ENCODE data around the gene IGSF6.
A peak's percentile ranks its signal among the peaks of the same experiment; 100 is the strongest.
"Not testable (repeated sequence)": the region's sequence is repeated elsewhere in the genome, so short reads cannot be mapped to it uniquely, and the experiment has no call there.

Gene IGSF6

DNA sequence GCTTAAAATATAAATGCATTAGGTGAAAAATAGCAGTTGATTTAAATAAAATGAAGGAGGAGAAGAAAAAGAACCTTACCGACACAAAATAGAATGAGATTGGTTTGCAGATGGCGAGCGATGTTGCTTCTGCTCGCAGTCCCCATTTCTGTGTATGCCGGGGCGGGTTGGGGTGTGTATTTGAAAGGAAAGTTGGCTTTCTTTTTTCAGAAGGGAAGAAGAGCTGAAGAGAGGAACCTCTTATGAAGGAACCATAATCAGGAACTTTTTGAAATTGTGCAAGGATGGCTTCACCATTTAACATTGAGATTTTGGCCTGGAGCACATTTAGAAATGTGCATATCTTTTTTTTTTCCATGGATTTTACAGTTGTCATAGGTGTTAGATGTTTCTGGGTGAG lies at the start of gene IGSF6:
Gene IGSF6 (minus strand): TSS at position 156 of the 400 bp plus-strand sequence. CDS start 10 bp downstream, at position 146.
- DNase-seq, result no peak

- DNase-seq, result no peak
Measured at GRCh38 chr16:21701271-21701670, 48.9 kb upstream of the IGSF6 start.

- no peak for DNase-seq
Measured at GRCh38 chr16:21698169-21699032, 46.0 kb upstream of the IGSF6 start.

GRCh38 chr16:21697032-21697431 lies 44.6 kb upstream of the IGSF6 start:
- DNase-seq, result no peak

GRCh38 chr16:21694609-21695008 lies 42.2 kb upstream of the IGSF6 start:
- no peak for DNase-seq

DNA sequence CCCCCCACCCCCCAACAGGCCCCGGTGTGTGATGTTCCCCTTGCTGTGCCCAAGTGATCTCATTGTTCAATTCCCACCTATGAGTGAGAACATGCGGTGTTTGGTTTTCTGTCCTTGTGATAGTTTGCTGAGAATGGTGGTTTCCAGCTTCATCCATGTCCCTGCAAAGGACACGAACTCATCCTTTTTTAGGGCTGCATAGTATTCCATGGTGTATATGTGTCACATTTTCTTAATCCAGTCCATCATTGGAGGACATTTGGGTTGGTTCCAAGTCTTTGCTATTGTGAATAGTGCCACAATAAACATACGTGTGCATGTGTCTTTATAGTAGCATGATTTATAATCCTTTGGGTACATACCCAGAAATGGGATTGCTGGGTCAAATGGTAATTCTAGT lies 38.6 kb upstream of the IGSF6 start:
- DNase-seq, result not testable (repeated sequence)

GRCh38 chr16:21689107-21689506 lies 36.7 kb upstream of the IGSF6 start:
- no peak for DNase-seq

GRCh38 chr16:21685034-21685455 lies 32.6 kb upstream of the IGSF6 start:
- no peak for DNase-seq

DNA sequence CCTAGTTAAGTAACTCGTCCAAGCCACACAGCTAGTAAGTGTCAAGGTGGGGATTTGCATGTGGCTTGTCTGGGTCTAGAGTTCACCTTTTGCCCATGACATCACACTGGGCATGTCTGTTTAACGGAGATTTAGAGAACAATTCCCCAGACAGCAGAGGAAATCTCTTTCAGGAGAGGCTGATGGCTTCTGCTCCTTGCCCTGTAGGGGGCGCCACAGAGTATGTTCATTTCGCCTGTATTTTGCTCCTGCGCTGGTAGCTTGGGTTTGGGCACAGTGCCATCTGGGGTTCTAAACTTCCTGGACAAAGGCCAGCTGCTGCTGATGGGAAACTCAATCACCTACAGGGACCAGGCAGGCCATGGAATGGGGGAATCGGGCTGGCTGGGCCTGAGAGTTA lies 31.8 kb upstream of the IGSF6 start:
- peak; percentile 43 for DNase-seq

- no peak for DNase-seq
Measured at GRCh38 chr16:21683184-21683583, 30.8 kb upstream of the IGSF6 start.

DNA sequence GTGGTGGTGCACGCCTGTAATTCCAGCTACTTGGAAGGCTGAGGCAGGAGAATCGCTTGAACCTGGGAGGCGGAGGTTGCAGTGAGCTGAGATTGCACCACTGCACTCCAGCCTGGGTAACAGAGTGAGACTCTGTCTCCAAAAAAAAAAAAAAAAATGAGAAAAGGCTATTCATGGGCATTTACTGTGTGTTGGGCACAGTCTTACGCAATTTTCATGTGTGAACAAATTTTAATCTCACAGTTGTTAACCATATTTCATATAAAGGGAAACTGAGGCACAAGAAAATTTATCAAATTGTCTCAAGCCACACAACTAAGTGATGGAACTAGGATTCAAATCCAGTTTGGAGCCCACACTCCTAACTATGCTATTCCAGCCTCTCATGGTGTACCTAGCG lies 28.3 kb upstream of the IGSF6 start:
- not testable (repeated sequence) for DNase-seq

DNA sequence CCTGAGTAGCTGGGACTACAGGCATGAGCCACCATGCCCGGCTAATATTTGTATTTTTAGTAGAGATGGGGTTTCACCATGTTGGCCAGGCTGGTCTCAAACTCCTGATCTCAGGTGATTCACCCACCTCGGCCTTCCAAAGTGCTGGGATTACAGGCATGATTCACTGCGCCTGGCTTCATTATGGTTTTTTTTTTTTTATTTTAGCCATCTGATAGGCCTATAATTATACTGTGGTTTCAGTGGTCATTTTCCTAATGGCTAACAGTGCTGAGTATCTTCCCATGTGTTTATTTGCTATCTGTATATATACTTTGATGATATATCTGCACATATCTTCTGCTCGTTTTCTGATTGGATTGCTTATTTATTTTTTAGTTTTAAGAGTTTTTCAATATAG lies 22.0 kb upstream of the IGSF6 start:
- not testable (repeated sequence) for DNase-seq

GRCh38 chr16:21673469-21673868 lies 21.1 kb upstream of the IGSF6 start:
- no peak for DNase-seq

DNA sequence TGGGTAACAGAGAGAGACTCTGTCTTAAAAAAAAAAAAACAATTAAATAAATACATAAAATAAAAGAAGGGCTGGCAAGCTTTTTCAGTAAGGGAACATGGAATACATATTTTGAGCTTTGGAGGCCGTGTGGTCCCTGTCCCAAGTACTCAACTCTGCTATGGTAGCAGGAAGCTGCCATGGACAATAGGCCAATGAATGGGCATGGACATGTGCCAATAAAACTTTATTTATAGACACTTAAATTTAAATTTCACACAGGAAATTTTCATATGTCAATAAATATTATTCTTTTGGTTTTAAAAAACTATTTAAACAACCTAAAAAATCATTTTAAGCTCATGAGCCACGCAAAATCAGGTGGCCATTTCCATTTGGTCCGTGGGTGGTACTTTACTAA lies 15.2 kb upstream of the IGSF6 start:
- no peak for DNase-seq

DNA sequence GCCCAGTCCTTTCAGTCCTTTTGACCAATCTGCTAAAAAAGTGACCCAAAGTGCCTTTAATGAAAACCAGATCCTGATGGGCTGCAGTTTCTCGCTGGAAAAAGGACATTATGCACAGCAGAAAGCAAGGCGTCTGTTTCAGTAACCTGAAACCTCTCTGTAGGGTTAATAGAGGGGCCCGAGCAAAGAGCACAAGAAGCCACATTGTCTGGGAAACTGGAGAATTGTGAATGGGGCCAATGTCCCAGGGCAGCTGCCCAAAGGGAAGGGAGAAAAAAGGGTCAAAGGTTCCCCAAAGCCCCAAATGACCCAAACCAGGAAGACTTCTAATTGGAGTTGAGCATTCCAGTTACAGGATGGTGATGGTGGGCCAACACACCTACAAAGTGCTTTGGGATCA lies 14.4 kb upstream of the IGSF6 start:
- no peak for DNase-seq

DNA sequence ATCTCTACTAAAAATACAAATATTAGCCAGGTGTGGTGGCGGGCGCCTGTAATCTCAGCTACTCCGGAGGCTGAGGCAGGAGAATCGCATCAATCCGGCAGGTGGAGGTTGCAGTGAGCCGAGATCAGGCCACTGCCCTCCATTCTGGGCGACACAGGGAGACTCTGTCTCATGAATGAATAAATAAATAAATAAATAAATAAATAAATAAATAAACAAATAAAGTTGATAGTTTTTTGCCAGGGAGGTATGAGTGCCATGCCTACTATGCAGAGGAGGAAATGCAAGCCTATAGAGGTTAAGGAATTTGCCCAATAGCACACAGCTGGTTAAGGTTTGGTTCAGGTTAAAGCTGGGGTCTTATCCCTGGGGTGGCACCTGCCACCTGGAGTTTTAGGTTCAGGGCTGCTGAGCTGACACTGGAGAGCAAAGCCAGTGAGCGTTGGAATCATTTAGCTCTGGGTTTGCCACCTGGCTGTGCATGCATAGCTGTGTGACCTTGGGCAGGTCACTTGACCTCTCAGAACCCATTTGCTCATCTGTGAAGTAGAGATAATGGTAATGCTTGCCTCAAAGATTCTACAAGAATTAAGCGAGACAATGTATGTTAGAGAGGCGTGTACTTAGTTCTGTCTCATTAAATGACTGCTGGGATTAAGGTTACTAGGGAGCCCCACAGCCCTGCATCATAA lies 12.5 kb upstream of the IGSF6 start:
- no peak for DNase-seq

DNA sequence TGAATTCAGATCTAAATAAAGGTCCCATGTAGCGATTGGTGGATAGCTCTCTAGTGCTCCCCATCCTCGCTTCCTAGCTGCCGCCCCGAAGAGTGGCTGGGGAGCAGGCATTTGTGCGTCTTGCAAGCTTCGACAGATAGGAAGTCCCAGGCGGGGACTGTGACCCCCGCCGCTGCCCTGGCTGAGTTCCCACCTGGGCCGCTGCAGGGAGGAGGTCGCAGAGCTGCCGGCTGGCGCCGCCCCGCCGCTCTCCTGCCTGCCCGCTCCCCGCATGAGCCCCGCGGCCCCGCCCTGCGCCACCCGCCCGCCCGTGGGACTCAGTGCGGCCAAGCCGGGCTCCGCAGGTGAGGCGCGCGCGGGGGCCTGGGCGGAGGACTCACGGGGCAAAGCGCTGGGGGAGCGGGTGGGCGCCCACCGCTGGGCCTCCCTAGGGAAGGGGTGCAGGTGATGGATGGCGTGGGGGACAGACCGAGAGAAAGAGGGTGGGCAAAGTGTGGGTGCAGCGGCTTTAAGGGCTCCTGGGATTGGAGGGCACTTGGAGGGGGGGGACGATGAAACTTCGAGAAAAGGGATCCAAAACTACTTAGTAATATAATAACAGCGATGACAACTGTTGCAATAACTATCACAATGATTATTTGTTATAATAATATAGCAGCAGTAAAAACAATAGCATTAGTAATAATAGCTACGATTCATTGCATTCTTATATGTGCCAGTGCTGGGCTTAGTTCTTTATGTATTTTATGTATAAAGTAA lies 11.7 kb upstream of the IGSF6 start, which contains the start of gene OTOA:
Gene OTOA (plus strand): TSS at position 80 of the 759 bp plus-strand sequence. CDS start 14,547 bp downstream, outside the sequence.
- DNase-seq, result no peak

DNA sequence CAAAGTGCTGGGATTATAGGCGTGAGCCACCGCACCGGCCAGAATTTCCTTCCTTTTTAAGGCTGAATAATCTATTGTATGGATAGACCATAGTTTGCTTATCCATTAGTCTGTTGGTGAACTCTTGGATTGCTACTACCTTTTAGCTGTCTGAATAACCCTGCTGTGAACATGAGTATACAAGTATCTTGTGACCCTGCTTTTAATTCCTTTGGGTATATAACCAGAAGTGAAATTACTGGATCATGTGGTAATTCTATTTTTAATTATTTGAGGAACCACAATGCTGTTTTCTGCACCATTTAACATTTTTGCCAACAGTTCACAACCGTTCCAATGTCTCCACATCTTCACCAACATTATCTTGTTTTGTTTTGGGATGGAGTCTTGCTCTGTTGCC lies 6.7 kb upstream of the IGSF6 start:
- DNase-seq, result no peak

DNA sequence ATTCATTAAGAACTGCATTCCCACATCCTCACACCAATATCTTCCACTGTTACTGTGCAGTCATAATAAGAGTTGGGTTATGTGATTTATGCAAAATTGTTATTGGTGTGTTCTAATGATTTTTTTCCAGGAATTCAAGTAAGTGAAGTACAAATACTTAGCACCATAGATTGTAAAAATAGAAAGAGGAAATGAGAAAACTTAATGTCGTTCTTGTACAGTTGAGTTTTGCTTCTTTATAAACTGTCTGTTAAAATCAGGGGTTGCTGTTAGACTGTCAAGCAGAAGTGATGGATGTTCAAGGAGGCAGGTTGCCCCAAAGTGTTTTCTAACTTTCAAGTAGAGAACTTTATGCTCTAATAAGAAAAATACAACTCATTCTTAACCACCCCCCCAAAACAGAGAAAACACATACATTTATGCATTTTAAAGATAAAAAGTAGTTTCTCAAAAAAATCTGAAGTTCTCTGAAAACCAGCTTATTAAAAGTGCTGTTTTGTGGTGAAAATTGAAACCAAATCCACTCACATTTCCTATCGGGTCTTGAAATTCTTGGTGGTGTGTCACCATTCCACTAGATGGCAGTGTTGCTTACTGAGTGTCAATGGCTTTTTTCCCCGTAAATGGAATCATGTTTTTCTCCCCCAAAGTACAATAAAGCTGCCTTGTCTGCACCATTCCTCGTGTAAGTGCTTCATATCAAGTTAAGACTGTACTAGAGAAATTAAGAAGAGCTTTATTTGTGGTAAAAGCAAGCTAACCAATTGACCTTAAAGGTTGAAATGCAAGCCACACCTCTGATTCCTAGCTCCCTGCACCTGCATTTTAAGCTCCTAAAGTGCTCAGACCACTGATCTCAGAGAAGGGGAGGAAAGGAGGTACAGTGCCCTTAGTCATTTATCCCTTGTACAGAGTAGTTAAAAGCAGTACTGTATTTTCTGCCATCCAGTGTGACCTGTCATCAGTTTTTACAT lies 4.7 kb upstream of the IGSF6 start:
- no peak for DNase-seq

DNA sequence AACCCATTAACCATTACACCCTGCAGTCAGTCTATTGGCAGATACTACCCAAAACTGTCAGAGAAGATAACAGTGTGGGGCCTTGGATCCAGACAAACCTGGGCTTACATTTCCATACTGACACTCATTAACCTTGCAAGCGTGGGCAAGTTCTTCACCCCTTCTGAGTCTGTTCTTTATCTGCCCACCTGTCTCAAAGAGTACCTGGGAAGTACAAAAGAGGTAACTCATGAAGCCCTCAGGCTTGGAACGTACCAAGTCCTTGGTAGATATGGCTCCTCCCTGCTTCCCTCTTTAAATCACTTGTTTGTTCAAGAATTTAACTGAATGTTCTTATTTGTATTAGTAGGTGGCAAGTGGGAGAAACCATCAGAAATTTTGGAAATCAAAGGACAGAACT lies 2.5 kb upstream of the IGSF6 start:
- no peak for DNase-seq

DNA sequence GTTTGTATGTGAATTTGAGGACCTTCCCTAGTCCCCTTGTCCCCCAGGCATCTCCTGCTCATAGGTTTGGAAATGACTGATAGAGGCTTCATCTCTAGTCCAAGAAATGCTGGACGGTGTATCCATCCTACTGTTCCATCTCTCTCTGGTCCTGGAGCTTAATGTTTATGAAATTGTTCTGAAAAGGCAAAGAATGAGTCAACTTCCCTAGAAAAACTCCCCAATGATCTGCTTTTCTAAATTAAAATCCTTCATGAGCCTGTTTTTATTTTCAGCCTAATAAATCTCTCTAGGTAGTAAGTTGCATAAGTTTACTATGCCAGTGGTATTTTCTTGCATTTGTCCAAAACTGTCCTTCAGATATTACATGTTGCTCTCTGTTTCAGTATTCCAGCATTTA lies 2.1 kb upstream of the IGSF6 start:
- DNase-seq, result no peak

GRCh38 chr16:21653571-21653970 lies 1.2 kb upstream of the IGSF6 start:
- no peak for DNase-seq

Measured in stimulated activated CD4-positive, alpha-beta T cell treated with anti-CD3 and anti-CD28 coated beads, Interleukin-1b, Interleukin-23, amount 100 ng/mL, for 48 hours (primary cell).